Breast epithelium (tissue), 3 donors: ENCODE results near the gene SDC1.

Experiments
- POLR2A ChIP-seq: fragments of 450-650 bp; IDR thresholded peaks from one replicate; pipeline ENCODE4 v1.6.1; 2016; ENCODE audit warnings: antibody characterized with exemption, mild to moderate bottlenecking, moderate library complexity
- POLR2AphosphoS5 ChIP-seq, 3 donors: sonication (generic); formaldehyde crosslinking; IDR thresholded peaks; one replicate each; pipeline ENCODE4 v1.6.1; 2017; ENCODE audit warnings: antibody characterized with exemption in 3 of 3
- TF ChIP-seq, protein P1 (sequence below), 3 donors: fragments of 450-650 bp; IDR thresholded peaks; one replicate each; pipeline ENCODE4 v1.5.1; 2016 to 2017; ENCODE audit warnings: antibody characterized with exemption in 3 of 3, mild to moderate bottlenecking in 3 of 3, moderate library complexity in 3 of 3

DNA sequence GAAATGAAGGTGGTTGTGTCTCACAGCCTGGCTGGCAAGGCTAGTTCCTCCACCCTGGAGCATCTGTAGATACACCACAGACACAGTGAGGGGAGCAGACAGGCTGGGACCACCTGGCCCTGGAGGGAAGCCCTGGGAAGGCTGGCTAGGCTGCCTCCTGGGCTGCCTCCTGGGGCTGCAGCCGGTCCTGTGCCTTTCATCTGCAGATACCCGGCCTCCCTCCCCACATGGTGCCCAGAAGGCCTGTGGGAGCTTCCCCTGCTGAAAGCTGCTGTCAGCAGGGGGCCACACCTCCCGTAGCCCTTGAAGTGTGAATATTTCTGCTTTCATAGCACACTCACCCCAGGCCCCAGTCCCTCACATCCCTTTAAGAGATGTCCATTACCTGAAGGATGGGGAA is 37.6 kb downstream of the SDC1 start:
- TF ChIP-seq POLR2A (no peak), POLR2AphosphoS5 (IDR thresholded peaks at IDR 0.05) (no peak)
- TF ChIP-seq, protein P1, sequence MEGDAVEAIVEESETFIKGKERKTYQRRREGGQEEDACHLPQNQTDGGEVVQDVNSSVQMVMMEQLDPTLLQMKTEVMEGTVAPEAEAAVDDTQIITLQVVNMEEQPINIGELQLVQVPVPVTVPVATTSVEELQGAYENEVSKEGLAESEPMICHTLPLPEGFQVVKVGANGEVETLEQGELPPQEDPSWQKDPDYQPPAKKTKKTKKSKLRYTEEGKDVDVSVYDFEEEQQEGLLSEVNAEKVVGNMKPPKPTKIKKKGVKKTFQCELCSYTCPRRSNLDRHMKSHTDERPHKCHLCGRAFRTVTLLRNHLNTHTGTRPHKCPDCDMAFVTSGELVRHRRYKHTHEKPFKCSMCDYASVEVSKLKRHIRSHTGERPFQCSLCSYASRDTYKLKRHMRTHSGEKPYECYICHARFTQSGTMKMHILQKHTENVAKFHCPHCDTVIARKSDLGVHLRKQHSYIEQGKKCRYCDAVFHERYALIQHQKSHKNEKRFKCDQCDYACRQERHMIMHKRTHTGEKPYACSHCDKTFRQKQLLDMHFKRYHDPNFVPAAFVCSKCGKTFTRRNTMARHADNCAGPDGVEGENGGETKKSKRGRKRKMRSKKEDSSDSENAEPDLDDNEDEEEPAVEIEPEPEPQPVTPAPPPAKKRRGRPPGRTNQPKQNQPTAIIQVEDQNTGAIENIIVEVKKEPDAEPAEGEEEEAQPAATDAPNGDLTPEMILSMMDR (IDR thresholded peaks at IDR 0.05): no peak
